OCI-LY1 (cell line): ENCODE measurements around the gene VHLL.

Source experiments
- H2AFZ ChIP-seq: fragments of 200-600 bp; sonication (generic), shearing (Covaris generic); 2 replicates; pipeline ENCODE4 v1.6.0; 2014; ENCODE audit warnings: antibody characterized with exemption, mild to moderate bottlenecking, low read length
- H3F3A ChIP-seq: fragments of 200-600 bp; sonication (generic), shearing (Covaris generic); 2 replicates; pipeline ENCODE4 v1.6.0; 2014; ENCODE audit warnings: mild to moderate bottlenecking, antibody characterized with exemption, low read length, moderate library complexity; ENCODE audit not compliant: insufficient read depth
- H3K27ac ChIP-seq: fragments of 200-600 bp; sonication (generic); 2 replicates; pipeline ENCODE4 v1.5.1; 2014; ENCODE audit warnings: low read length, mixed run types, mild to moderate bottlenecking, low read depth; ENCODE audit not compliant: poor library complexity, severe bottlenecking
- H3K27me3 ChIP-seq: fragments of 200-600 bp; sonication (generic); 2 replicates; pipeline ENCODE4 v1.6.0; 2014; ENCODE audit warnings: antibody characterized with exemption, mild to moderate bottlenecking, low read length, moderate library complexity; ENCODE audit not compliant: insufficient read depth
- H3K36me3 ChIP-seq: fragments of 200-600 bp; sonication (generic); 2 replicates; pipeline ENCODE4 v1.6.1; 2014; ENCODE audit warnings: mild to moderate bottlenecking, antibody characterized with exemption, low read length, moderate library complexity, mixed read lengths; ENCODE audit not compliant: insufficient read depth
- H3K4me1 ChIP-seq: fragments of 200-600 bp; sonication (generic); 2 replicates; pipeline ENCODE4 v1.5.1; 2014; ENCODE audit warnings: mild to moderate bottlenecking, low read length, moderate library complexity; ENCODE audit not compliant: insufficient read depth, severe bottlenecking
- H3K4me2 ChIP-seq: fragments of 200-600 bp; sonication (generic), shearing (Covaris generic); 2 replicates; pipeline ENCODE4 v1.6.1; 2014; ENCODE audit warnings: low read length
- H3K4me3 ChIP-seq: fragments of 200-600 bp; sonication (generic); 2 replicates; pipeline ENCODE4 v1.5.1; 2014; ENCODE audit warnings: low read length, low read depth, mild to moderate bottlenecking, mixed read lengths; ENCODE audit not compliant: poor library complexity, severe bottlenecking
- H3K79me2 ChIP-seq: fragments of 200-600 bp; shearing (Covaris generic); 2 replicates; pipeline ENCODE4 v1.6.1; 2016; ENCODE audit warnings: mixed run types, low read length, mixed read lengths; ENCODE audit not compliant: insufficient read depth
- H3K9ac ChIP-seq: fragments of 200-600 bp; sonication (generic), shearing (Covaris generic); 2 replicates; pipeline ENCODE4 v1.6.1; 2014; ENCODE audit warnings: mild to moderate bottlenecking, low read length, mixed read lengths
- H3K9me2 ChIP-seq: fragments of 200-600 bp; sonication (generic), shearing (Covaris generic); 2 replicates; pipeline ENCODE4 v1.6.1; 2014; ENCODE audit warnings: low read depth, mild to moderate bottlenecking, low read length, mixed read lengths
- H3K9me3 ChIP-seq: fragments of 200-600 bp; shearing (Covaris generic); 2 replicates; pipeline ENCODE4 v1.6.1; 2014; ENCODE audit warnings: low read length, mixed read lengths
- H4K20me1 ChIP-seq: fragments of 200-600 bp; sonication (generic), shearing (Covaris generic); 2 replicates; pipeline ENCODE4 v1.6.0; 2016; ENCODE audit warnings: mild to moderate bottlenecking, low read length; ENCODE audit not compliant: insufficient read depth
- CTCF ChIP-seq: fragments of 200-600 bp; sonication (generic), shearing (Covaris generic); IDR thresholded peaks from 2 replicates; pipeline ENCODE4 v1.5.1; 2017; ENCODE audit warnings: mild to moderate bottlenecking, antibody characterized with exemption, low read length, moderate library complexity, mixed read lengths
- EZH2 ChIP-seq: fragments of 200-600 bp; sonication (generic), shearing (Covaris generic); IDR thresholded peaks from 2 replicates; pipeline ENCODE4 v1.8.0; 2017; ENCODE audit warnings: borderline replicate concordance, mixed run types, mild to moderate bottlenecking, antibody characterized with exemption, low read length, moderate library complexity, mixed read lengths

The VHLL gene

DNA sequence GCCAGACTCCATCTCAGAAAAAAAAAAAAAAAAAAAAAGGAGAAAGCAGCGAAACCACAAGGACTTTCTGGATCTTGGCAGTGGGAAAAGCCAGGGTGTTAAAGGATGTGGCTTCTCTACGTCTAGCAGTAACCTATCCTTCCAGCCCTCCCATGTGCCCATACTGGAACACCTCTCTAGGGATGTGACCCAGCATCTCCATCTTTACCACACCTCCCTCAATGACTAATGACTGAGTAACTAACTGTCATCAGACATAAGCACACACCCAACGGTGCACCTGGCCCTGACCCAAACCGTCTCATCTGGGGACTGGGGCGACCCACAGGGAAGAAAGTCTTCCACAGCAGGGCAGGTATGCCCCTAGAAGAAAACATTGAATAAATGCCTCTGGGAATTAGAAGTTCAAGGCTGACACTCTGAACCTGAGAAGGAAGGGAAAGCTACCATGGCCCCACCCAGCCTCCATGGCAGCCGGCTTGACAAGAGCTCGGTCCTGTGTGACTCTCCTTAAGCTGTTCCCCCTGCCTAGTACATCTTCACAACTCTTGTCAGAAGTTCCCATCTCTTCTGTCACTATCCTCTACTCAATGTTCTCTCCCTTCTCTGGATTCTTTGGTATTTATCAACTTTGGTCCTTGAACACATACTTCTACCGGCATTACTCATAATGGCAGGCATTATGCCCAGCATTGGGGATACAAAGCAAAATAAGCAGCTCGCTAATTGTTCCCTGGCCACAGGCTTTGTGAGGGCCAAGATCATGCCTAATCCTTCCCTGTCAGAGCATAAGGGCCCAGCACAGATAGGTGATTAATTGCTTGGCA lies 36.4 kb downstream of the VHLL start:
- Histone ChIP-seq H3K4me2 (no peak overlapping the region), H3K79me2 (no peaks in the 10 kb centered on the region), H2AFZ (no peak overlapping the region), H4K20me1 (no peaks in the 10 kb centered on the region), H3K4me3 (no peak overlapping the region), H3K27me3 (no peaks in the 10 kb centered on the region), H3F3A (no peaks in the 10 kb centered on the region), H3K9me3 (no peaks in the 10 kb centered on the region), H3K27ac (no peak overlapping the region), H3K9me2 (no peaks in the 10 kb centered on the region), H3K36me3 (peaks cover 93% of the 10 kb centered on the region), H3K4me1 (no peaks in the 10 kb centered on the region), H3K9ac (no peak overlapping the region)
- TF ChIP-seq CTCF (no peak), EZH2 (no peak)

- Histone ChIP-seq H3K4me2 (no peak overlapping the region), H4K20me1 (no peaks in the 10 kb centered on the region), H3K79me2 (no peaks in the 10 kb centered on the region), H3K9me3 (no peaks in the 10 kb centered on the region), H3K4me3 (no peak overlapping the region), H3K4me1 (no peaks in the 10 kb centered on the region), H3K27me3 (no peaks in the 10 kb centered on the region), H3K27ac (no peak overlapping the region), H2AFZ (no peak overlapping the region), H3K9ac (no peak overlapping the region), H3K9me2 (no peaks in the 10 kb centered on the region), H3K36me3 (peaks cover 93% of the 10 kb centered on the region), H3F3A (no peaks in the 10 kb centered on the region)
- TF ChIP-seq CTCF (no peak), EZH2 (no peak)
Observed at GRCh38 chr1:156260896-156261295, 38.2 kb downstream of the VHLL start.

GRCh38 chr1:156259805-156260204 lies 39.3 kb downstream of the VHLL start:
- H3F3A ChIP-seq = no peaks in the 10 kb centered on the region
- no peak overlapping the region for H3K4me3 ChIP-seq
- peaks cover 86% of the 10 kb centered on the region for H3K36me3 ChIP-seq
- H3K27ac ChIP-seq = no peak overlapping the region
- no peaks in the 10 kb centered on the region for H3K9me2 ChIP-seq
- no peaks in the 10 kb centered on the region for H3K4me1 ChIP-seq
- no peaks in the 10 kb centered on the region for H3K9me3 ChIP-seq
- no peak overlapping the region for H2AFZ ChIP-seq
- H3K79me2 ChIP-seq = no peaks in the 10 kb centered on the region
- H3K27me3 ChIP-seq = no peaks in the 10 kb centered on the region
- H3K9ac ChIP-seq = no peak overlapping the region
- no peaks in the 10 kb centered on the region for H4K20me1 ChIP-seq
- TF ChIP-seq CTCF (no peak), EZH2 (no peak)
- H3K4me2 ChIP-seq = no peak overlapping the region
